ENCODE measurements around the gene RTN4RL2.
"Not testable (repeated sequence)": the region's sequence is repeated elsewhere in the genome, so short reads cannot be mapped to it uniquely, and the experiment has no call there.

RTN4RL2 gene

DNA sequence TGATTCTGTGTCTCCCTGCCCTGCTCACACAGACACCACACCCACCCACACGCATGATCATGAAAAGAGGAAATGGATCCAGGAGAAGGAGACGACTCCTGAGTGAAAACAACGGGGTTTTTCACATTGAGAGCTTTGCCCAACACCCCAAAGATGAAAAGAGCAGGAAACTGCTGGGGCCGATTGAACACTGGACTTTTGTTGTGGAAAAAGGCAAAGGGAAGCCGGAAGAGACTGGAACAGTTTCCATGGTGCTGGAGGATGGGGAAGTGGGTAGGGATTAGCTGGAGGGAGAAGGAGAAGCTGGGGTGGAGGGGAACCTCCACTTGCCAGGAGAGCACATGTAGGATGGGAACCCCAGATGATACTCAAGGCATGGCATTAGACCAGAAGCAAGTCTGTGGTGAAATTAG, 28.2 kb upstream of the RTN4RL2 start:
- Histone ChIP-seq H3K4me3 (ENCODE audit: insufficient read depth, low read depth, low read length) (no peak overlapping the region), H3K4me1 (ENCODE audit: control insufficient read depth, insufficient read depth, low read length) (no peaks in the 10 kb centered on the region), H3K9me3 (ENCODE audit: control insufficient read depth, low read length) (no peaks in the 10 kb centered on the region), H3K27ac (ENCODE audit: insufficient read depth, low read depth, low read length, poor library complexity, severe bottlenecking) (no peak overlapping the region), H3K36me3 (ENCODE audit: control insufficient read depth, insufficient read depth, low read length) (no peaks in the 10 kb centered on the region), H3K27me3 (ENCODE audit: control insufficient read depth, insufficient read depth, low read length, poor library complexity, severe bottlenecking) (peaks cover 13% of the 10 kb centered on the region)
- 90 to 92% methylated on average over 5 of the region's 5 CpGs for WGBS, 2 experiments

DNA sequence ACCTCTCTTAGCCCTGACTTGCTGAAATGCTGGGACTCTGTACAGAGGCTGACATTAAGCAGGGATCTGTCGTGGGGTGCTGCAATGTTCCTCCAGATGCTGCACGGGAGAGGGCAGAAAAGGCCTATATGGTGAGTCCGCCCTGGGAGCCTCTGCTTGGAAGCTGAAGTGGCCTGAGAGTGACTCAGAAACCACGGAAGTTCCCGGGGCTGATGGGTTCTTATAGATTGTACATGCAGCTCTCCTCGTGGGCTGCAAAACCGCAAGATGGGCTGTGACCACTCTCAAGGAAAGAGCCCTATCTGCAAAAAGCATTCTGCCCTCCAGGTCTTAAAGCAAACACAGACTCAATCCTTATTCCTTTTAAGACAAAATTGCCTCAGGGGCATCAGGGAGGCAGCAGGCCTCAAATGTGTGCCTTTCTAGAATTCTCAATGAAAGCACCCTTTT, 27.6 kb upstream of the RTN4RL2 start:
- 90% methylated on average over 7 of the region's 7 CpGs for WGBS, 2 experiments
- no peak overlapping the region for H3K27ac ChIP-seq (ENCODE audit: insufficient read depth, low read depth, low read length, poor library complexity, severe bottlenecking)
- H3K27me3 ChIP-seq (ENCODE audit: control insufficient read depth, insufficient read depth, low read length, poor library complexity, severe bottlenecking) = peaks cover 11% of the 10 kb centered on the region
- H3K36me3 ChIP-seq (ENCODE audit: control insufficient read depth, insufficient read depth, low read length) = no peaks in the 10 kb centered on the region
- no peaks in the 10 kb centered on the region for H3K4me1 ChIP-seq (ENCODE audit: control insufficient read depth, insufficient read depth, low read length)
- H3K9me3 ChIP-seq (ENCODE audit: control insufficient read depth, low read length) = no peaks in the 10 kb centered on the region
- H3K4me3 ChIP-seq (ENCODE audit: insufficient read depth, low read depth, low read length) = no peak overlapping the region

DNA sequence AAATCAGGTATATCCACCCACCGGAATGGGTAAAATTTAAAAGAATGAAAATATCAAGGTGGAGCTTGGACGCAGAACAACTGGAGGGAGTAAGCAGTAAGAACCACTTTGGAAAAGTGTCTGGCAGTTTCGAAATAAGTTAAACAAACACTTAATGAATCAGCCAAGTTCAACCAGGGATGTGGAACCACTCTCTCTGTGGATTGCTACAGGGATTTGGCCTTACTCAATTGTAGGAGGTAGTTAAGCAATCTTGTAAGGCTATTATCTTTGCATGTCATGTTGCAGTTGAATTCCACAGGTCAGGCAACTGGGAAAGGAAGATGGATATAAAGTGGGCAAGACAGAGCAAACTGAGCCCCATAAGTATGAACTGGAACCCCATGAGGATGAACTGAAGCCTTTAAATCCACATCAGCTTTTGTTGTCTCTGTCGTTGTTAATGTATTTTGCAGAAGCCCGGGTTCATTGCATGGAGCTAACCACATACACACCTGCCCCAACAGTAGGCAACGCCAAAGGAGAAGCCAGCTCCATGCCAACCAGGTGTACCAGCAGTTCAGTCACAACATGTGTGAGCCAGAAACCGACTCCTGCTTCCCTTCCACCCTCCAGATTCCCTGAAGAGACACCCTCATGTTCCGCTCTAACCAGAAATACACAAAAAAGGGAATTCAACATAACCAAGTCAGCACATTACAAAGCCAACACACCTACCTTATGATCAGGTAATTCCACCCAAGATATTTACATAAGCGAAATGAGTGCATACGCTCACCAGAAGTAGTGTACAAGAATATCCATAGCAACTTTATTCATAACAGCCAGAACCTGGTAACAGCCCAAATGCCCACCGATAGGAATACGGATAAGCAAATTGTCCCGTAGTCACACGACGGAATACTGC, 25.4 kb upstream of the RTN4RL2 start:
- Histone ChIP-seq H3K9me3 (ENCODE audit: control insufficient read depth, low read length) (no peaks in the 10 kb centered on the region), H3K4me3 (ENCODE audit: insufficient read depth, low read depth, low read length) (no peak overlapping the region), H3K36me3 (ENCODE audit: control insufficient read depth, insufficient read depth, low read length) (no peaks in the 10 kb centered on the region), H3K27ac (ENCODE audit: insufficient read depth, low read depth, low read length, poor library complexity, severe bottlenecking) (no peak overlapping the region), H3K27me3 (ENCODE audit: control insufficient read depth, insufficient read depth, low read length, poor library complexity, severe bottlenecking) (peaks cover 4% of the 10 kb centered on the region), H3K4me1 (ENCODE audit: control insufficient read depth, insufficient read depth, low read length) (no peaks in the 10 kb centered on the region)
- WGBS, 2 experiments = 87 to 88% methylated on average over 15 of the region's 15 CpGs

DNA sequence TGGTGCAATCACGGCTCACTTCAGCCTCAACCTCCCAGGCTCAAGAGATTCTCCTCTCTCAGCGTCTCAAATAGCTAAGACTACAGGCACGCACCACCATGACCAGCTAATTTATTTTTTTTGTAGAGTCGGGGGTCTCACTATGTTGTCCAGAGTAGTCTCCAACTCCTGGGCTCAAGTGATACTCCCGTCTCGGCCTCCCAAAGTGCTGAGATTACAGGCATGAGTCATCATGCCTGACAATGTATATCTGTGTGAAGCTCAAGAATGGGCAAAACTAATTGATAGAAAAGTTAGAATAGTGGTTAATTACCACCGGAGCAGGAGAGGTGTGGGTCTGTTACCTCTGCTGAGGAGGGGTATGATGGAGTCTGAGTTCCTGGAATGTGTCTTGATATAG, 24.3 kb upstream of the RTN4RL2 start:
- H3K9me3 ChIP-seq (ENCODE audit: control insufficient read depth, low read length) = no peaks in the 10 kb centered on the region
- H3K36me3 ChIP-seq (ENCODE audit: control insufficient read depth, insufficient read depth, low read length) = no peaks in the 10 kb centered on the region
- no peaks in the 10 kb centered on the region for H3K4me1 ChIP-seq (ENCODE audit: control insufficient read depth, insufficient read depth, low read length)
- 89 to 93% methylated on average over 7 of the region's 7 CpGs for WGBS, 2 experiments
- no peaks in the 10 kb centered on the region for H3K27me3 ChIP-seq (ENCODE audit: control insufficient read depth, insufficient read depth, low read length, poor library complexity, severe bottlenecking)
- no peak overlapping the region for H3K4me3 ChIP-seq (ENCODE audit: insufficient read depth, low read depth, low read length)
- H3K27ac ChIP-seq (ENCODE audit: insufficient read depth, low read depth, low read length, poor library complexity, severe bottlenecking) = no peak overlapping the region

GRCh38 chr11:57438345-57439285, 21.7 kb upstream of the RTN4RL2 start:
- Histone ChIP-seq H3K9me3 (ENCODE audit: control insufficient read depth, low read length) (no peaks in the 10 kb centered on the region), H3K4me3 (ENCODE audit: insufficient read depth, low read depth, low read length) (no peak overlapping the region), H3K4me1 (ENCODE audit: control insufficient read depth, insufficient read depth, low read length) (no peaks in the 10 kb centered on the region), H3K36me3 (ENCODE audit: control insufficient read depth, insufficient read depth, low read length) (no peaks in the 10 kb centered on the region), H3K27me3 (ENCODE audit: control insufficient read depth, insufficient read depth, low read length, poor library complexity, severe bottlenecking) (no peaks in the 10 kb centered on the region), H3K27ac (ENCODE audit: insufficient read depth, low read depth, low read length, poor library complexity, severe bottlenecking) (no peak overlapping the region)
- 91 to 93% methylated on average over 12 of the region's 12 CpGs for WGBS, 2 experiments

DNA sequence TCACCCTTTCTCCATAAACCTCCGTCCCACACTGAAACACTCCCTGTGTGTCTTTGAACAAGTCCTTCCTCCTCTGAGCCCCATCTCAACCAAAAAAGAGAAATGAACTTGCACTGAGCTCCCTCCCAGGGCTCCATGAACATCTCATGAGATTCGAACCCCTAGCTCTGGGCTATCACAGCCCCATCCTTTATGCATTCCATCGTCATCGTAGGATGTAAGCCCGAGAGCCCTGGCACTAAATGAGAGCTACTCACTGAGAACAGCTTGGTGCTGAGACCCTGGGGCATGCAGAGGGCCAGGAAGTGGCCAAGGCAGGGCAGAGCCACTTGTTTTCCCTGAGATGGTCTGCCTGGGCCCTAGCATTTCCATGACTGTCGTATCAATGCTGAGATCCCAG, 20.5 kb upstream of the RTN4RL2 start:
- H3K9me3 ChIP-seq (ENCODE audit: control insufficient read depth, low read length) = no peaks in the 10 kb centered on the region
- H3K36me3 ChIP-seq (ENCODE audit: control insufficient read depth, insufficient read depth, low read length) = no peaks in the 10 kb centered on the region
- H3K27me3 ChIP-seq (ENCODE audit: control insufficient read depth, insufficient read depth, low read length, poor library complexity, severe bottlenecking) = no peaks in the 10 kb centered on the region
- no peaks in the 10 kb centered on the region for H3K4me1 ChIP-seq (ENCODE audit: control insufficient read depth, insufficient read depth, low read length)
- H3K27ac ChIP-seq (ENCODE audit: insufficient read depth, low read depth, low read length, poor library complexity, severe bottlenecking) = no peak overlapping the region
- WGBS, 2 experiments = 86% methylated on average over 6 of the region's 6 CpGs
- H3K4me3 ChIP-seq (ENCODE audit: insufficient read depth, low read depth, low read length) = no peak overlapping the region

DNA sequence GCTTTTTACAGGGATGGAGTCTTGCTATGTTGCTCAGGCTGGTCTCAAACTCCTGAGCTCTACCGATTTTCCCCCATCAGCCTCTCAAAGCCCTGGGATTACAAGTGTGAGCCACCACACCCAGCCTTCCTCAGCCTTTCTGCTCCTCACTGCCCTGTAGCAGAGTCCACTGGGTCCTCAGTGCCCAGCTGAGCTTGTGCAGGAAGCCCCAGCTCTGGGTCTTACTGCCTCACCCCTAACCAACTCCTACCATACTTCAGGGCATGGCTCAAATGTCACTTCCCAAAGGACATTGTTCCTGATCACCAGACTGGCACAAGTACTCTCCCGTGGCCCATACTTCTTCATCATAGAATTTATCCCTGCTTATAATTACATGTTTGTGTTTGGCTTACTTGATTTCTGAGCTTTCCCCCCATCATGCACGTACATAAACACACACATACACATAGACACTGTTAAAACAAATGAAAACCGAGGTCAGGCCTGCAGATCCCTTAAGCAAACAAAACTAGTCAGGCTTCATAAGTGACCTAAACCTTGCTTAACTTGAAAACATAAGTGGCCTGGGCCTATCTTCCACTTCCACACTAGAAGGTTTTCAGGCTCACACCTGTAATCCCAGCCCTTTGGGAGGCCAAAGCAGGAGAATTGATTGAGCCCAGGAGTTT, 19.4 kb upstream of the RTN4RL2 start:
- no peak overlapping the region for H3K27ac ChIP-seq (ENCODE audit: insufficient read depth, low read depth, low read length, poor library complexity, severe bottlenecking)
- no peaks in the 10 kb centered on the region for H3K9me3 ChIP-seq (ENCODE audit: control insufficient read depth, low read length)
- H3K4me1 ChIP-seq (ENCODE audit: control insufficient read depth, insufficient read depth, low read length) = no peaks in the 10 kb centered on the region
- H3K4me3 ChIP-seq (ENCODE audit: insufficient read depth, low read depth, low read length) = no peak overlapping the region
- H3K36me3 ChIP-seq (ENCODE audit: control insufficient read depth, insufficient read depth, low read length) = no peaks in the 10 kb centered on the region
- H3K27me3 ChIP-seq (ENCODE audit: control insufficient read depth, insufficient read depth, low read length, poor library complexity, severe bottlenecking) = no peaks in the 10 kb centered on the region
- 88 to 93% methylated on average over 4 of the region's 4 CpGs for WGBS, 2 experiments

GRCh38 chr11:57444362-57445121, 15.8 kb upstream of the RTN4RL2 start:
- H3K27me3 ChIP-seq (ENCODE audit: control insufficient read depth, insufficient read depth, low read length, poor library complexity, severe bottlenecking) = no peaks in the 10 kb centered on the region
- no peak overlapping the region for H3K27ac ChIP-seq (ENCODE audit: insufficient read depth, low read depth, low read length, poor library complexity, severe bottlenecking)
- H3K9me3 ChIP-seq (ENCODE audit: control insufficient read depth, low read length) = no peaks in the 10 kb centered on the region
- WGBS, 2 experiments = 89 to 93% methylated on average over 9 of the region's 9 CpGs
- no peaks in the 10 kb centered on the region for H3K36me3 ChIP-seq (ENCODE audit: control insufficient read depth, insufficient read depth, low read length)
- no peak overlapping the region for H3K4me3 ChIP-seq (ENCODE audit: insufficient read depth, low read depth, low read length)
- H3K4me1 ChIP-seq (ENCODE audit: control insufficient read depth, insufficient read depth, low read length) = no peaks in the 10 kb centered on the region

- not testable (repeated sequence) for H3K36me3 ChIP-seq (ENCODE audit: control insufficient read depth, insufficient read depth, low read length); H3K4me3 ChIP-seq (ENCODE audit: insufficient read depth, low read depth, low read length); H3K4me1 ChIP-seq (ENCODE audit: control insufficient read depth, insufficient read depth, low read length); H3K27me3 ChIP-seq (ENCODE audit: control insufficient read depth, insufficient read depth, low read length, poor library complexity, severe bottlenecking); H3K9me3 ChIP-seq (ENCODE audit: control insufficient read depth, low read length); H3K27ac ChIP-seq (ENCODE audit: insufficient read depth, low read depth, low read length, poor library complexity, severe bottlenecking)
- WGBS, 2 experiments = 84% methylated on average over 9 of the region's 9 CpGs
These were observed 15.3 kb upstream of the RTN4RL2 start for GRCh38 chr11:57445122-57445394.

Data from ectodermal cell (in vitro differentiated cells).